HG03066 (cell line): Measurements from ENCODE around the gene RCAN3.
"Not testable (repeated sequence)": the region's sequence is repeated elsewhere in the genome, so short reads cannot be mapped to it uniquely, and the experiment has no call there.

Experiments
- ATAC-seq: cut with Tn5 transposase; IDR thresholded peaks from one replicate; pipeline ENCODE4 v1.9.1; 2021; ENCODE audit warnings: low read depth; ENCODE audit not compliant: unreplicated experiment

Gene RCAN3

GRCh38 chr1:24548070-24548469, 45.4 kb downstream of the RCAN3 start:
- ATAC-seq, result no peak

- ATAC-seq, result not testable (repeated sequence)
These were observed 46.6 kb downstream of the RCAN3 start for GRCh38 chr1:24549210-24549609.

- no peak for ATAC-seq
These were observed 48.8 kb downstream of the RCAN3 start for GRCh38 chr1:24551290-24551959.

- ATAC-seq, result no peak
These were observed 49.4 kb downstream of the RCAN3 start for GRCh38 chr1:24551960-24552571.

GRCh38 chr1:24553931-24554330, 51.3 kb downstream of the RCAN3 start:
- ATAC-seq, result no peak

- no peak for ATAC-seq
These were observed 52.1 kb downstream of the RCAN3 start for GRCh38 chr1:24554714-24555113.

GRCh38 chr1:24555591-24556413, 53.2 kb downstream of the RCAN3 start, which contains the start of gene NCMAP:
Gene NCMAP, plus strand, starts transcription at chr1:24556087. Its CDS starts 39,344 bp downstream, at chr1:24595431.
- ATAC-seq, result no peak

GRCh38 chr1:24556414-24556795, 53.8 kb downstream of the RCAN3 start:
- ATAC-seq, result no peak

GRCh38 chr1:24557220-24557619, 54.6 kb downstream of the RCAN3 start:
- ATAC-seq, result no peak

GRCh38 chr1:24557711-24558131, 55.1 kb downstream of the RCAN3 start:
- no peak for ATAC-seq

GRCh38 chr1:24558455-24558854, 55.8 kb downstream of the RCAN3 start:
- ATAC-seq, result no peak

GRCh38 chr1:24558902-24559791, 56.5 kb downstream of the RCAN3 start:
- ATAC-seq, result no peak

GRCh38 chr1:24560361-24560760, 57.7 kb downstream of the RCAN3 start:
- no peak for ATAC-seq

- ATAC-seq, result no peak
These were observed 60.0 kb downstream of the RCAN3 start for GRCh38 chr1:24562625-24563024.

GRCh38 chr1:24564695-24565094, 62.1 kb downstream of the RCAN3 start:
- ATAC-seq, result no peak

GRCh38 chr1:24566236-24566867, 63.7 kb downstream of the RCAN3 start:
- no peak for ATAC-seq

GRCh38 chr1:24567792-24568388, 65.3 kb downstream of the RCAN3 start:
- ATAC-seq, result no peak

GRCh38 chr1:24568475-24568874, 65.8 kb downstream of the RCAN3 start:
- no peak for ATAC-seq

GRCh38 chr1:24570265-24571125, 67.9 kb downstream of the RCAN3 start:
- no peak for ATAC-seq
